SK-N-SH treated with all-trans-retinoic acid at 6 μM for 48 hours (cell line): ENCODE data around the gene DAB2IP.

Experiments used
- ATAC-seq: fragments of 200-7000 bp; cut with Tn5 transposase; 3 replicates; pipeline ENCODE4 v1.9.1; 2020; ENCODE audit warnings: mild to moderate bottlenecking, moderate library complexity
- ARNTL ChIP-seq: fragments of 450-650 bp; formaldehyde crosslinking; IDR thresholded peaks from 2 replicates; pipeline ENCODE4 v1.5.0; 2020; ENCODE audit warnings: low read depth, mild to moderate bottlenecking, moderate library complexity, borderline replicate concordance
- BACH2 ChIP-seq: fragments of 250-450 bp; sonication (Bioruptor Pico); IDR thresholded peaks from 2 replicates; pipeline ENCODE4 v1.9.0; 2021; ENCODE audit warnings: mild to moderate bottlenecking, borderline replicate concordance
- CREB5 ChIP-seq: fragments of 250-450 bp; sonication (Bioruptor Pico); IDR thresholded peaks from 2 replicates; pipeline ENCODE4 v1.5.1; 2020; ENCODE audit warnings: low read depth, mild to moderate bottlenecking, moderate library complexity
- CSDC2 ChIP-seq: fragments of 250-450 bp; sonication (Bioruptor Pico); IDR thresholded peaks from 2 replicates; pipeline ENCODE4 v1.5.0; 2020; ENCODE audit warnings: mild to moderate bottlenecking, moderate library complexity
- CSRNP3 ChIP-seq: fragments of 250-450 bp; sonication (Bioruptor Pico); IDR thresholded peaks from 2 replicates; pipeline ENCODE4 v1.5.1; 2021; ENCODE audit warnings: mild to moderate bottlenecking, moderate library complexity
- ESRRG ChIP-seq: fragments of 250-450 bp; sonication (Bioruptor Pico); IDR thresholded peaks from 2 replicates; pipeline ENCODE4 v1.6.1; 2021; ENCODE audit warnings: mild to moderate bottlenecking
- GLIS3 ChIP-seq: fragments of 250-450 bp; sonication (Bioruptor Pico); IDR thresholded peaks from 2 replicates; pipeline ENCODE4 v1.5.0; 2020; ENCODE audit warnings: mild to moderate bottlenecking, moderate library complexity
- ISL1 ChIP-seq: fragments of 250-450 bp; sonication (Bioruptor Pico); IDR thresholded peaks from 2 replicates; pipeline ENCODE4 v2.1.2; 2022; ENCODE audit warnings: mild to moderate bottlenecking, moderate library complexity
- OSR1 ChIP-seq: fragments of 250-450 bp; sonication (Bioruptor Pico); IDR thresholded peaks from 2 replicates; pipeline ENCODE4 v1.8.0; 2022; ENCODE audit warnings: moderate library complexity, mild to moderate bottlenecking, inconsistent platforms
- POU6F1 ChIP-seq: fragments of 250-450 bp; sonication (Bioruptor Pico); IDR thresholded peaks from 2 replicates; pipeline ENCODE4 v1.8.0; 2021; ENCODE audit warnings: low read depth, mild to moderate bottlenecking, moderate library complexity, borderline replicate concordance
- PPARA ChIP-seq: fragments of 250-450 bp; sonication (Bioruptor Pico); IDR thresholded peaks from 2 replicates; pipeline ENCODE4 v1.5.0; 2020; ENCODE audit warnings: mild to moderate bottlenecking, borderline replicate concordance
- RARB ChIP-seq: fragments of 250-450 bp; sonication (Bioruptor Pico); IDR thresholded peaks from 2 replicates; pipeline ENCODE4 v1.8.0; 2021; ENCODE audit warnings: mild to moderate bottlenecking, moderate library complexity
- SNAI2 ChIP-seq: fragments of 250-450 bp; sonication (Bioruptor Pico); IDR thresholded peaks from 2 replicates; pipeline ENCODE4 v1.5.0; 2020; ENCODE audit warnings: mild to moderate bottlenecking, moderate library complexity
- TCF4 ChIP-seq: fragments of 250-450 bp; sonication (Bioruptor Pico); IDR thresholded peaks from 2 replicates; pipeline ENCODE4 v1.8.0; 2021; ENCODE audit warnings: mild to moderate bottlenecking, moderate library complexity, borderline replicate concordance
- TOX ChIP-seq: fragments of 250-450 bp; sonication (Bioruptor Pico); IDR thresholded peaks from 2 replicates; pipeline ENCODE4 v1.8.0; 2021; ENCODE audit warnings: mild to moderate bottlenecking, moderate library complexity, borderline replicate concordance
- ZC3H10 ChIP-seq: fragments of 250-450 bp; sonication (Bioruptor Pico); IDR thresholded peaks from 2 replicates; pipeline ENCODE4 v1.5.1; 2021; ENCODE audit warnings: mild to moderate bottlenecking, moderate library complexity
- ZFP3 ChIP-seq: fragments of 250-450 bp; sonication (Bioruptor Pico); IDR thresholded peaks from 2 replicates; pipeline ENCODE4 v1.5.0; 2020; ENCODE audit warnings: mild to moderate bottlenecking, moderate library complexity
- ZFP30 ChIP-seq: fragments of 450-650 bp; formaldehyde crosslinking; IDR thresholded peaks from 2 replicates; pipeline ENCODE4 v1.5.0; 2022; ENCODE audit warnings: mild to moderate bottlenecking, moderate library complexity
- ZNF565 ChIP-seq: fragments of 450-650 bp; formaldehyde crosslinking; conservative IDR thresholded peaks from 2 replicates; pipeline ENCODE4 v1.5.0; 2020; ENCODE audit warnings: low read depth, mild to moderate bottlenecking, moderate library complexity
- ZNF8 ChIP-seq: fragments of 450-650 bp; formaldehyde crosslinking; IDR thresholded peaks from 2 replicates; pipeline ENCODE4 v1.5.0; 2020; ENCODE audit warnings: mild to moderate bottlenecking, moderate library complexity

The DAB2IP gene

GRCh38 chr9:121824651-121825030, 173.2 kb downstream of the DAB2IP start:
- TF ChIP-seq CREB5 (no peak), BACH2 (CRISPR knock-in tag) (no peak), GLIS3 (no peak), PPARA (CRISPR knock-in tag) (no peak), SNAI2 (CRISPR knock-in tag) (no peak), ISL1 (CRISPR knock-in tag) (no peak), ARNTL (CRISPR knock-in tag) (no peak), TCF4 (CRISPR knock-in tag) (no peak), CSRNP3 (CRISPR knock-in tag) (no peak), ZNF565 (CRISPR knock-in tag) (no peak)
- no peak for ATAC-seq

- TF ChIP-seq SNAI2 (CRISPR knock-in tag) (no peak), TCF4 (CRISPR knock-in tag) (no peak), ZFP3 (no peak)
- no peak for ATAC-seq
These were observed 173.7 kb downstream of the DAB2IP start for GRCh38 chr9:121825031-121825691.

- no peak for ATAC-seq
- TF ChIP-seq ZNF8 (no peak), OSR1 (CRISPR knock-in tag) (no peak), TOX (CRISPR knock-in tag) (no peak), CSDC2 (CRISPR knock-in tag) (no peak), SNAI2 (CRISPR knock-in tag) (no peak), ARNTL (CRISPR knock-in tag) (no peak), ESRRG (CRISPR knock-in tag) (no peak), RARB (no peak), PPARA (CRISPR knock-in tag) (no peak), TCF4 (CRISPR knock-in tag) (no peak), POU6F1 (CRISPR knock-in tag) (no peak), ISL1 (CRISPR knock-in tag) (no peak), CREB5 (no peak)
- TF ChIP-seq, all 23 proteins: peak for 0
These were observed 175.3 kb downstream of the DAB2IP start for GRCh38 chr9:121826711-121827110.

GRCh38 chr9:121827251-121827967, 176.0 kb downstream of the DAB2IP start:
- no peak for ATAC-seq
- no peak for TF ChIP-seq ZC3H10 (CRISPR knock-in tag)
- no peak for TF ChIP-seq ARNTL (CRISPR knock-in tag)
- no peak for TF ChIP-seq ESRRG (CRISPR knock-in tag)
- TF ChIP-seq ISL1 (CRISPR knock-in tag), result no peak
- no peak for TF ChIP-seq SNAI2 (CRISPR knock-in tag)
- TF ChIP-seq BACH2 (CRISPR knock-in tag), result no peak
- TF ChIP-seq ZFP30, result no peak
- no peak for TF ChIP-seq ZNF8
- TF ChIP-seq POU6F1 (CRISPR knock-in tag), result no peak
